Smooth muscle cell of the brain vasculature (primary cell): Measurements from ENCODE around the gene OR5V1.
"Not testable (repeated sequence)": the region's sequence is repeated elsewhere in the genome, so short reads cannot be mapped to it uniquely, and the experiment has no call there.

Source experiments
- DNase-seq: peaks from one replicate; pipeline ENCODE4 v3.0.0-alpha.2; 2012; ENCODE audit warnings: low read depth, low spot score

OR5V1 gene

DNA sequence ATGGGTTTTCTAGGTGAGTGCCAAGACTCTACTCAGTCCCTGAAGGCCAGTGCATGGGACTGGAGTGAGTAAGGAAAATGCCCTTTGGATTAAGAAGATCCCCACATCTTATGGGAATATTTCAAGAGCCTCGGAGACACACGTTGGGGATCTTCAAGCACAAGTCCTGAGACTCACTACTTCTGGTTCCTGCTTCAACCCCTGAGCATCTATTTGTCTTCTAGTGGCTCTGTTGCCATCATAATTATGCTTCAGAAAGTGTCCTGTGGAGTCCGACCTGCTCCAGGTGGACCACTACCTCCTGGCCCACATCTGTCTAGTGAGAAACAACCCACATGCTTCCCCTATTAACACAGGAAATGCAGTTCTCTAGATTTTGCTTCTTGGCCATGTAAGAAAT, at the start of gene OR5V1:
TSS of gene OR5V1 (minus strand) at position 101 of the 400 bp plus-strand sequence. CDS start 12,670 bp downstream, outside the sequence.
- no peak for DNase-seq

DNA sequence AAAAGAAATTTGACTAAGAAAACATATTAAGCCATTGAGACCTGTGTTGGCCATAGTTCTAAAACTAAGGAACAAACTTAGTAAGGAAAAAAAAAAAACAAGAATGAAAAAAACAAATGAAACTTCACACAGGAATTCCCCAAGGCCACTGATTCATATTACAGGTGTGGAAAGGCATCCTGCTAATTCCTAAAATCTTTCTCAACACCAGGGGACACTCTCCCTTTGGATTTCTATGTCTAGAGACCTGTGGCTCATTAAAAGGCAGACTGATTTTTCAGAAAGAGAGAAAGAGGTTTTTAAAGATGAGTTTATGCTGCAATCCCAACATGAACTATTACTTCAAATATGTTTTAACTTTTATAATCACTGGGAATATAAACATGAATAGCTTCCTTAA, 45.9 kb upstream of the OR5V1 start, which contains the start of gene OR12D1:
TSS of gene OR12D1 (plus strand) at position 341 of the 400 bp plus-strand sequence.
- no peak for DNase-seq

DNA sequence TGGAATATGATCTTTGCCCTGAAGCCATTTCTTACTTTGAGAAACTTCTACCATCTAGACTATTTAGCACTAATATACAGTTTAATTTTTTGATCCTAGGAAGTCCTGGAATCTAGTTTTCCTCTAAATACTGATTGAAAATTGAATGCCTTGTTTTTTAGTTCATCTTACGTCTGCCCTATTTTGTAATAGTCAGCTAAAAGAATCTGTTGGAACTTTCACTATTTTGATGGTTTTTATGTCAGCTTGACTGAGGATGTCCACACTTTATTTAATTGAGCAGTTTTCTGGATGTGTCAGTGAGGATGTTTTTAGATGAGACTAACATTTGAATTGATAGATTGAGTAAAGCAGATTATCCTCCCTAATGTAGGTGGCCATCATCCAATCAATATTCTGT, 35.1 kb upstream of the OR5V1 start:
- no peak for DNase-seq

- DNase-seq = no peak
These were observed 30.9 kb upstream of the OR5V1 start for GRCh38 chr6:29399525-29399924.

DNA sequence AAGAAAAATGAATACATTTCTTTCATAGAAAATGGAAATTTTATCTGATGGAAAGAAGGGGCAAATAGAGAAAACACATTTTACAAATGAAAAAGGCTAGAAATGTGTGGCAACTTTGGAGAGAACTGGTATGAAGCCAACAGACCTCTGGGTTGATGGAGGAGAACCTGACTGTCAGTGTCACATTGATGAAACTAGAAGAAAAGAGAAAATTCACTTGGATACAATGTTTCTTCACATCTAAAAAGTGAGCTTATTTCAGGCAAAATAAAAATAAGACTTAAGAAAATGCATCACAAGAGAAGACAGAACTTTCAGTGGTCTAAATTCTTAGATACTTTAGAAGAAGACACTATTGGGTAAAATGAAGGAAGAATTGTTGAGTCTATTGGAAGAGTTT, 26.7 kb upstream of the OR5V1 start, which contains the start of gene OR12D2:
TSS of gene OR12D2 (plus strand) at position 301 of the 400 bp plus-strand sequence. CDS start 1,069 bp downstream, outside the sequence.
- no peak for DNase-seq

DNA sequence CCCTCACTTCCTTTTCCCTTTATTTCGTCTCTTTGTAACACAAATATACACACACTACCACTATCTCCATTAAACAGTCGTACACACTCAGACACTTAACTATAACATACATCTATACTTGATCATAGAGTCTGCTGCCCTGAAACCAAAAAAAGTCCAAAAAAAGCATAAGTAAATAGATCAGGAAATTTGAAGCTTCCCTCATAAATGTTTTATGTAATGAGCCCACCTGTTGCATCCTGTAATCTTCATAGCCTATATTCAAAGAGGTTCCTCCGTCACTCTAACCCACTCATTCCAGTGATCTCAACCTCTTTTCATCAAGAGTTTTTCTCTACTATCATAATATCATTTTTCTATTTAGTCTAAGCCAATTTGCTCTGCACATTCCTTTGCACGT, 19.9 kb upstream of the OR5V1 start:
- no peak for DNase-seq

DNA sequence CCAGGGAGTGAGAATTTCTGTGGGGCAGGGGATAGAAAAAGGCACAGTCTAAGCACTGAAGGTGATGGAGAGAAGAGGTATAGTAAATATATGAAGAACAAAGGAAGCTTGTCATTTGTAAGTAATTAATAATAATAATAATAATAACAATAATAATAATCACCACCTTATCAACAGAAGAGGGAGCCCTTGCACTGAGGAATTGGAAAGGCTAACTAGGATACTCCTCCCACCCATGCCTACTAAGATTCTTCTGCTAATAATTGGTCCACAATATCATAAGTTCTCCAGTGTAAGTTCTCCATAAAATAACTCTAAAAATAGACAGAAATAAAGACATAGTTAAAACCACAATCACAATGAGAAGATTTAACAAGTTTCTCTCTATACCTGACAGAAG, 7.3 kb upstream of the OR5V1 start:
- DNase-seq = no peak

DNA sequence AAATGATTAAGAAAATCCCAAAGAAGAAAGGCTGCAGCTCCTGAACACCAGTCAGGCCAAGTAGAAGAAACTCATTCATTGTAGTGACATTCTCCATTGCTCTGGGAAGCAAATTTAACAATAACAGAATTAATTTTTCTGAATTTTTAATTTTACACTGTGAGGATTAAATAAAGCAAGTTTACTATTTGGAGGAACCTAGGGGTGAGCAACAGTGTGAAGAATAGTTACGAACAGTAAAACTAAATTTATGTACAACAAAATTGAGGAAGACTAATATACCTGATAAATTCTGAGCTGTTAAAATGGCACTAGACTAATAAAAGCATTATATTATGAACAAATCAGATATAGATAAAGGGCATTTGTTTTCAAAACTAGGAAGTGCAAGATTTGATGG, 6.5 kb upstream of the OR5V1 start, which contains the start of gene OR12D3:
TSS of gene OR12D3 (minus strand) at position 101 of the 400 bp plus-strand sequence. CDS start at position 97, 4 bp downstream.
- no peak for DNase-seq

GRCh38 chr6:29355603-29356002, 13.1 kb downstream of the OR5V1 start:
- no peak for DNase-seq

DNA sequence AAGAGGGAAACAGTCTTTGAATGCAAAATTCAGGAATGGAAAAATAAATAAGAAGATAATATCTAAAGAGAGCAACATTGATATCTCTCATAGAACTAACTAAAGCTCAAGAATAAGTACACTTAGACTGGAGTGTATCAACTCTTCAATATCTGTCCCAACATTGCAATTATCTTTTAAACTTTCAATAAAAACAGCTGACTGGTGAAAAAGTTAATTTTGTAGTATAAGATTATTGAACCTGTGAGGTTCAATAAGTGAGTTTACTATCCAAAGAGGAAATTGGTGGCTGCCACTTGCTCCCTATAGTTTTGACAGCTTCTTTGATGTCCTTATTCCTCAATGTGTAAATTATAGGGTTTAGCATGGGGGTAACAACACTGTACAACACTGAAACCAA, 13.7 kb downstream of the OR5V1 start:
- DNase-seq = no peak

DNA sequence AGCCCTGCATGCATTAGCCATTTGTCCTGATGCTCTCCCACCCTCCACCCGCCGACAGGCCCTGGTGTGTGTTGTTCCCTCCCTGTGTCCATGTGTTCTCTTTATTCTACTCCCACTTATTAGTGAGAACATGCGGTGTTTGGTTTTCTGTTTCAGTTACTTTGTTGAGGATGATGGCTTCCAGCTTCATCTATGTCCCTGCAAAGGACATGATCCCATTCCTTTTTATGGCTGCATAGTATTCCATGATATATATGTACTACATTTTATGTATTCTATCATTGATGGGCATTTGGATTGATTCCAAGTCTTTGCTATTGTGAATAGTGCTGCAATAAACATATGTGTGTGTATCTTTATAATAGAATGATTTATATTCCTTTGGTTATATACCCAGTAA, 19.3 kb downstream of the OR5V1 start:
- DNase-seq = not testable (repeated sequence)

DNA sequence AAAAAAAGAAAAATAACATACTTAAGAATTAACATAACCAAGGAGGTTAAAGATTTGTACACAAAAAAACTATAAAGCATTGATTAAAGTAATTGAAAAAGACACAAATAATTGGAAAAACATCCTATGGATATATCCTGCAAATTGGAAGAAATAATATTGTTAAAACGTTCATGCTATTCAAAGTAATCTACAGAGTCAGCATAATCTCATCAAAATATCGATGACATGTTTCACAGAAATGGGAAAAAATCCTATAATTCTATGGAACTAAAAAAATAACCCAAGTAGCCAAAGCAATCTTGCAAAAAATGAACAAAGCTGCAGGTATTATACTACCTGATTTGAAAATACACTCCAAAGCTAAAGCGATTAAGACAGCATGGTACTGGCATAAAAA, 23.3 kb downstream of the OR5V1 start:
- DNase-seq = no peak

GRCh38 chr6:29336269-29336668, 32.4 kb downstream of the OR5V1 start:
- DNase-seq = no peak

DNA sequence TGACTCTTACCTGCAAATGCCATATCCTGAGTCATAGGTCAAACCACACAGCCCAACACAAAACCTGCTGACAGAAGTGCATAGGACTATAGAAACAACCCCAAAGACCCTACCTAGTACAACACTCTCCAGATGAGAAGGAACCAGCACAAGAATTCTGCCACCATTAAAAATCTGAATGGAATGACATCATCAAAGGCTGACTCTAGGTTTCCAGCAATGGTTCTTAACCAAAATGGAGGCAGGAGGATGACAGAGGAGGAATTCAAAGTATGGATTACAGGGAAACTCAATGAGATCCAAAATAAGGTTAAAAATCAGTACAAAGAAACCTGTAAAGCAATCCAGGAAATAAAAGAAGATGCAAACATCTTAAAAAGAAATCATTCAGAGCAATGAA, 36.0 kb downstream of the OR5V1 start:
- no peak for DNase-seq

GRCh38 chr6:29325777-29326176, 42.9 kb downstream of the OR5V1 start:
- no peak for DNase-seq

DNA sequence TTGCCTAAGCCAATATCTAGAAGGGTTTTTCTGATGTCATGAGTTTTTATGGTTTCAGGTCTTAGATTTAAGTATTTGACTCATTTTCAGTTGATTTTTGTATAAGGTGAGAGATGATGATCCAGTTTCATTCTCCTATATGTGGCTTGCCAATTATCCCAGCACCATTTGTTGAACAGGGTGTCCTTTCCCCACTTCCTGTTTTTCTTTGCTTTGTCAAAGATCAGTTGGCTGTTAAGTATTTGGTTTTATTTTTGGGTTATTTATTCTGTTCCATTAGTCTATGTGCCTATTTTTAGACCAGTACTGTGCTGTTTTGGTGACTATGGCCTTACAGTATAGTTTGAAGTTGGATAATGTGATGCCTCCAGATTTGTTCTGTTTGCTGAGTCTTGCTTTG, 45.3 kb downstream of the OR5V1 start:
- not testable (repeated sequence) for DNase-seq

DNA sequence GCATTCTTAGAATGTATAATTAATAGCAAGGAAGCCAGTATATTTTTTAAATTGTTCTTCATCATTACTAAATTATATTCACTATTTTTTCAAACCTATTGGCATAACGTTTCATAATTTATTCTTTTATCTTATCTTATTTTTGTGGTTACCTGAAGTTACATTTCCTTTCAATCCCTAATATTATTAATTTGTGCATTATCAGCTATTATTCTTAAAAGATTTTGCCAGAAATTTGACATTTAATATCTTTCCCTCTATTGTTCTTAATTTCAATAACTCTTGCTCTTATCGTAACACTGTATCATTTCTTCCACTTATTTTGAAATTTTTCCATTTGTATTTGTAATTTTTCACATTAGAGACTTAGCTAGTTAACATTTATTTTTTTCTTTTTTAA, 48.7 kb downstream of the OR5V1 start:
- no peak for DNase-seq
